ENCODE results near the gene CPHXL2.
A peak's percentile ranks its signal among the peaks of the same experiment; 100 is the strongest.

CPHXL2 gene

DNA sequence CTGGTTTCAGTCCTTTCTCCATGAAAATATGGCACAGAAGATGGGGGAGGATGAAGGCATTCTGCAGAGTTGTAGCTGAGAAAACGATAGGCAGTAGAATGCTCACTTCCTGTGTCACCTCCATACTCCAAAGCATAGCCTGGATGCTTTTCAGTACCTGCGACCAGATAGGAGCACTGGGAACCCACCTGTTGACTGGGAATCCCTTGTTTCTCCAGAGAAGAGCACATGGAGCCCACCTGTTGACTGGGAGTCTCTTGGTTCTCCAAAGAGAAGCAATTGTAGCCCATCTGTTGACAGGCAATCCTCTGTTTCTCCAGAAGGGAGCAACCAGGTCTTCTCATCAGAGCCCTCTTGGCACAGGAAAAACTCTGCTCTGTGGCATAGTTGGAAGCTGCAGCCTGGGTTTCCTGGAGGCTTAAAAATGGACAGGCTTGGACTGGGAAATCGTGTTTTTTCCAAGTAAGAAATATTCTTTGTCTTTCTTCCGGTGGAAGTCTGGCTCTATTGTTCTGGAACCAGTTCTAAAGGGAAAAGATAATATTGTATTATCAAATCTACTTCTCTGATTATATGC lies 16.0 kb downstream of the CPHXL2 start:
- in situ Hi-C loops (cut with HindIII; ENCODE audit: low pct_unique_long_range_greater_than_20kb, low sequenced_read_pairs): no loop called here

DNA sequence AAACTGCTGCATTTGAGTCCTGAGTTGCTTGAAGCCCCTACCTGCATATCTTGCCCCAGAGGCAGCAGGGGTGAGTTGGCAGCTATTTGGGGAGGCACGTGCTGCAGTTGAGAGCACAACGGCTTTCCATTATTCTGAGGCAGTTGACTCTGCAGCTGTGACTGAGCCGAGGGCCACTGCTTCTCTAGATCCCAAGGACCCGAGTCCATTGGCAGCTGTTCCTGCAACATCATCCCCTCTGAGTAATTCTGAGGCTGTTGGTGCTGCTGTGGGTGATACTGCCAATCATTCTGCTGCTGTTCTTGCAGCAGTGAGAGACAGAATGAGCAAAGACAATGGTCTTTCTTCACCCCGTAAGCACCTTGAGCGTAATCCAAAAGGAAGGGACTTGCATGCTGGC lies 16.5 kb downstream of the CPHXL2 start:
- DNase-seq (ENCODE audit: low read depth in 1 of 2, low spot score in 1 of 2): no peak
- no peak for TF ChIP-seq JUND (IDR thresholded peaks at IDR 0.05; ENCODE audit: low read depth)
- in situ Hi-C loops (cut with HindIII; ENCODE audit: low pct_unique_long_range_greater_than_20kb, low sequenced_read_pairs): no loop called here

More for the DNA sequence above, 16.0 kb downstream of the CPHXL2 start:
- no peak for TF ChIP-seq JUND (IDR thresholded peaks at IDR 0.05; ENCODE audit: low read depth)
- no peak for DNase-seq (ENCODE audit: low read depth in 1 of 2, low spot score in 1 of 2)

DNA sequence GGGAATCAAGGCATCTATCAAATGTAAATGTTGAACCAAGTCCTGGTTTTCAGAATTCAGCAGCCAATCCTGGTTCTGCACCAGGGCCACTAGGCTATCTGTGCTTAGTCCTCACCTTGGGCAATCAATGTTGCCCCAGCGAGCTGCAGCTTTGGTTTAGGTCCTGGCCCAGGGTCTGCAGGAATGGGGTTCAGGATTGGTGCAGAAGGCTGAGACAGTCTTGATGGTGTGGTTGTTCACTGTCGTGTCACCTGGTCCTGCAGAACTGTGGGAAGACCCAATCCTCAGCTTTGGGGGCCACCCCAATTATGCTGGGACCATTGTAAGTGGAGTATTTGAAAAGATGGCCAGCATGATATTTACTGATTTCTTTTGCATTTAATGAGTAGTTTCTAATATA lies 18.6 kb downstream of the CPHXL2 start:
- DNase-seq (ENCODE audit: low read depth in 1 of 2, low spot score in 1 of 2): no peak
- no peak for TF ChIP-seq JUND (IDR thresholded peaks at IDR 0.05; ENCODE audit: low read depth)
- in situ Hi-C loops (cut with HindIII; ENCODE audit: low pct_unique_long_range_greater_than_20kb, low sequenced_read_pairs): no loop called here

DNA sequence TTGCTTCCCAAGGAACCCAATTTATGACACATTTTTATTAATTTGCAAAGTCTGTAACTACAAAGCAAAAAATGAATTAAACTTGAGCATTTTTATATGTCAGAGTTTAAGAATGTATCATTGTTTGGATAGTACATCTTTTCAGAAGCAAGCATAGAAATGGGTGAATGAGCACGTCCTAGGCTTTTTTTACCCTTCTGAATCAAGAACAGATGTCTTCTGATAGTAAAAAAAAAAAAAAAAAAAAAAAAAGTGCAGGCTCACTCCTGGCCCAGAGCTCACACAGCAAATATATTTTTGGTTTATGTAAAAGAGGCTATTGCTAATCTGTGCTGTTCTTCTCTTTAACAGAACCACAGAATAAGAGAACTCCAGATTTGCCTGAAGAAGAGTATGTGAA lies 22.9 kb downstream of the CPHXL2 start:
- TF ChIP-seq JUND (IDR thresholded peaks at IDR 0.05; ENCODE audit: low read depth): no peak
- DNase-seq (ENCODE audit: low read depth in 1 of 2, low spot score in 1 of 2): no peak
- in situ Hi-C loops (cut with HindIII; ENCODE audit: low pct_unique_long_range_greater_than_20kb, low sequenced_read_pairs): no loop called here

DNA sequence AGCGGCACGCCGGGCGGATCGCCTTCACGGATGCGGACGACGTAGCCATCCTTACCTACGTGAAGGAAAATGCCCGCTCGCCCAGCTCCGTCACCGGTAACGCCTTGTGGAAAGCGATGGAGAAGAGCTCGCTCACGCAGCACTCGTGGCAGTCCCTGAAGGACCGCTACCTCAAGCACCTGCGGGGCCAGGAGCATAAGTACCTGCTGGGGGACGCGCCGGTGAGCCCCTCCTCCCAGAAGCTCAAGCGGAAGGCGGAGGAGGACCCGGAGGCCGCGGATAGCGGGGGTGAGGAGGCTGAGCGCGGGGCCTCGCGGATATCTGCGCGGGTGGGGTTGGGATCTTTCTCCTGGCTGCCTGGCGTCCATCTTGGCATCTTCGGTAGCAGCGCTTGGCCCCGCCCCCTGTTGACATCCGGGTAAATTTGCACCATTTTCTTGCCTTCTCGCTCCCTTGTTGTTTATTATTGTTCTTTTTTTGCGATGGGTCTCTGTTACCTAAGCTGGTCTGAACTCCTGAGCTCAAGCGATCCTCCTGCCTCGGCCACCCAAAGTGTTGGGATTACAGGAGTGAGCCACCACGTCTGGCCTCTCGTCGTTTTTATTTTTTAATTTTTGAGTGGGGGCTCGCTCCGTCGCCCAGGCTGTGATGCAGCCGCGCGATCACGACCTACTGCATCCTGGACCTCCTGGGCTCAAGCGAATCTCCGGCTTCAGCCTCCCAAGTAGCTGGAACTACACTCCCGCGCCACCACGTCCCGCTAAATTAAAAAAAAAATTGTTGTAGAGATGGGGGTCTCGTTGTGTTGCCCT lies 28.3 kb downstream of the CPHXL2 start:
- no peak for TF ChIP-seq JUND (IDR thresholded peaks at IDR 0.05; ENCODE audit: low read depth)
- peak; percentile 33 to 77 for DNase-seq (ENCODE audit: low read depth in 1 of 2, low spot score in 1 of 2)
- in situ Hi-C loops (cut with HindIII; ENCODE audit: low pct_unique_long_range_greater_than_20kb, low sequenced_read_pairs): no loop called here

DNA sequence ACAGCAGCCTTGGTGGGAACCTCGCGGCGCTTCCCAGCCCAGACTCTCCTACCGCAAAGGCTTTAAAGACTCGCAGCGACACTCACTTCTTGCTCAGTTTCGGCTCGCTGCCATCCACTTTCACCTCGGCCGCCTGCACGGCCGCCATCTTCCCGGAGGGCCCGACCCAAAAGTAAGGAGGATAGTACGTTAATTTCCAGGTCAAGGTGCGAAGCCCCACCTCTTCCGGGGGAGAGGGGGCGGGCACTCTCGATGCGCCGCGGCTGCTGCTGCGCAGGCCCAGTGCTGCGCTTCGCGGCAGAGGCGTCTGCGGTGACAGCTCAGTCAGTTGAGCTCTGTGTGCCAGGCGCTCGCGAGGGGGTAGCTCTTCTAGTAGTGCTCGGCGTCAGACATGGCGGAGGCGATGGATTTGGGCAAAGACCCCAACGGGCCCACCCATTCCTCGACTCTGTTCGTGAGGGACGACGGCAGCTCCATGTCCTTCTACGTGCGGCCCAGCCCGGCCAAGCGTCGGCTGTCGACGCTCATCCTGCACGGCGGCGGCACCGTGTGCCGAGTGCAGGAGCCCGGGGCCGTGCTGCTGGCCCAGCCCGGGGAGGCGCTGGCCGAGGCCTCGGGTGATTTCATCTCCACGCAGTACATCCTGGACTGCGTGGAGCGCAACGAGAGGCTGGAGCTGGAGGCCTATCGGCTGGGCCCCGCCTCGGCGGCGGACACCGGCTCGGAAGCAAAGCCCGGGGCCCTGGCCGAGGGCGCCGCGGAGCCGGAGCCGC lies 29.1 kb downstream of the CPHXL2 start, which contains the start of the genes KARS1 and TERF2IP:
Gene KARS1 (minus strand): TSS at position 174 of the 773 bp plus-strand sequence. CDS start 26 bp downstream, at position 148.
Gene TERF2IP (plus strand): TSS at position 282 of the 773 bp plus-strand sequence. CDS start 110 bp downstream, at position 392.
- DNase-seq (ENCODE audit: low read depth in 1 of 2, low spot score in 1 of 2): peak; percentile 88 to 94
- in situ Hi-C loops (cut with HindIII; ENCODE audit: low pct_unique_long_range_greater_than_20kb, low sequenced_read_pairs): no loop called here
- no peak for TF ChIP-seq JUND (IDR thresholded peaks at IDR 0.05; ENCODE audit: low read depth)

DNA sequence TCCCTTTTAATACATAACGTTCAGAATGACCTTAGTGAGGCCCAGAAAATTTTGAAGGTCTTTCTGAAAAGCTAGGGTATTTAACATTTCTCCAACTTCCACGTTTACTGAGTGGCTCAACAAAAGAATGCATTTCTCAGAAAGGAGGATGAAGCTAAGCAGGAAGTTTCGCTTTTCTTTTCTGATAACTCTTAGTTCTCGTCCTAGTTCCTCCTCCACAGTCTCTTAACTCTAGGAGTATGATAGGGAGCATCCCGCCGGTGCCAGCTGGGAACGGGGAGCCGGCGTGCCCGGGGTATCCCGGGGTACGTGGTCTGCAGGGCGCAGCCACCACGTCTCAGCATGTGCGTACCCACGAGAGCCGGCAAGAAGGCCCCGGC lies 29.7 kb downstream of the CPHXL2 start:
- no peak for TF ChIP-seq JUND (IDR thresholded peaks at IDR 0.05; ENCODE audit: low read depth)
- no peak for DNase-seq (ENCODE audit: low read depth in 1 of 2, low spot score in 1 of 2)
- in situ Hi-C loops (cut with HindIII; ENCODE audit: low pct_unique_long_range_greater_than_20kb, low sequenced_read_pairs): no loop called here

DNA sequence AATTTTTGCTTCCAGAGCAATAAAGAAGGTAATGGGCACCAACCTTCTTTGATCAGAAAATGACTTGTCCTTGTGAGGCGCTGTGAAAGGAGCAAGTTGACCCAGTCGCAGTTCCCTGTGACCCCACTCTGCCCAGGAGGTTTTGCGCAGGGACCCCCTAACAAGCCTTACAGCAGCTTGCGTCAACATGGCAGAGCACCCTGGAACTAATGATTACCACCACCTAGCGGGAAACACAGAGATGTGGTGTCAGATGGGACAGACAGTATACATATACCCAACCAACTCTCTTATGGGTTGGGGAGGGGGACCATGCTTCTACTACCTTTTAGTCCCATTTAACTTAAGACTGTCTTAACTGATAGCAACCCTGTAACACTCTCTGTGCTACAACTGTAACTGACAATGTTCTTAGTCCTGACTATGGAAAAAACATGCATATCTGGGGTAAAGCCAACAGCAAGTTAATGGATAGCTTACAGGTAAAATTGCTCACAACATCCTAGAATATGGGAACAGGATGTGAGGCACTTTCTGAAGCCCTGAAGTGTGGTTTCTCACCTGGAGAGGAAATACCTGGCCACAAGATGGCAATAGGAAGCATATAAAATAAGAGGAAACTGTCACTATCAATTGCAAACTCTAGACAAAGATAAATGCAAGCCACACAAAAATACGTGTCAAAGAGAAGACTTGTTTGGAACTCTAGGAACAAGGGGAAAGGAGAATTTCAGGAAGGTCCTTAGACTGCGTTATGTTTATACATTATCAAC lies 32.4 kb downstream of the CPHXL2 start:
- peak in 1 of 2 experiments; percentile 39 for DNase-seq (ENCODE audit: low read depth in 1 of 2, low spot score in 1 of 2)
- TF ChIP-seq JUND (IDR thresholded peaks at IDR 0.05; ENCODE audit: low read depth): no peak
- in situ Hi-C loops (cut with HindIII; ENCODE audit: low pct_unique_long_range_greater_than_20kb, low sequenced_read_pairs): no loop called here

DNA sequence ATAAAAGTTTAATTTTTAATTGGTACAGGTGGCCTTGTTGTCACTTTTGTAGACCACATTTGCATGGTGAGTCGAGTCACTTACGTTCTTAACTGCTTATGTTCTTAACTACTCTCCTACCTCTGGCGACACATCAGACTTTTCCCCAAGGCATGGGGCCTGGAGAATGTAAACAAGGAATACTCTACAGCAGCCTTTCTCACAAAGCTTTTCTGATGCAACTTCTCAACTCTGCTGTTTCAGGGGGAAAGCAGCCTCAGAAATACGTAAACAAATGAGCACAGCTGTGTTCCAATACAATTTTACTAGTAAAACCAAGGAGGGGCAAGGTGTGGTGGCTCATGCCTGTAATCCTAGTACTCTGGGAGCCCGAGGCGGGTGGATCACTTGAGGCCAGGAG lies 36.2 kb downstream of the CPHXL2 start:
- in situ Hi-C loops (cut with HindIII; ENCODE audit: low pct_unique_long_range_greater_than_20kb, low sequenced_read_pairs): no loop called here
- TF ChIP-seq JUND (IDR thresholded peaks at IDR 0.05; ENCODE audit: low read depth): no peak
- DNase-seq (ENCODE audit: low read depth in 1 of 2, low spot score in 1 of 2): no peak

DNA sequence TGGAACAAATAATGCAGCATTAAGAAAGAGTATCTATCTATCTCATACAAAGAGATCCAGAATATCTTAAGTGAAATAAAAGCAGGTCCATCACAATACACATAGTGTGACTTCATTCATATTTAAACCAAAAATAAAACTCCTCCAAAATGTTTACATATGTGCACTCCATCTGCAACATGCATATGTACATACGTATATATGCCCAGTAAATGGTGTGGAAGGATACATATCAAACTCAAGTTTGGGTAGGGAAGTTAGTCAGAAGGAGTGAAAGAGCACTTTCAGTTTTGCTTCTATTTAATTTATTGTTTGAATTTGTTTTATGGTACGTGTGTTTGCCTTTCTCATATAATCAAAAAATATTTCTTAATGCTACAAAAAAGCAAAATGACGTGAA lies 41.8 kb downstream of the CPHXL2 start:
- no peak for DNase-seq (ENCODE audit: low read depth in 1 of 2, low spot score in 1 of 2)
- in situ Hi-C loops (cut with HindIII; ENCODE audit: low pct_unique_long_range_greater_than_20kb, low sequenced_read_pairs): no loop called here
- TF ChIP-seq JUND (IDR thresholded peaks at IDR 0.05; ENCODE audit: low read depth): no peak

DNA sequence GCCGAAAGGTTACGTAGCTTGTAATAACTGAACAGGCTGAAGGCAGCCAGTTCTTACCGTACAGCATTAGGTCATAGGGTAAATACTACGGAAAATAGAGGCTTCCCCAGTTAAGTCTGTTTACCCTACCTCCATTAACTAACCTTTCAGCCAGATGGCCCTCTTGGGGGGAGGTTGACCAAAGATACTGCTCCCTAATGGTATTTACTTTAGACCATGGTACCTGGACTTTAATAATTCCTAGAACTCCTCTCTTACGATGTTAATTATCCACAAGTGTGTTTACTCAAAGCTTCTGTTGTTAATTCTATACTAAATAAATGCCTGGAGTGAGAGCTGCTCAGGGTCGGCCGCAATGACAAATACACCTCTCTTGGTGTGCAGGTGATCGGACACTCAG lies 44.0 kb downstream of the CPHXL2 start:
- in situ Hi-C loops (cut with HindIII; ENCODE audit: low pct_unique_long_range_greater_than_20kb, low sequenced_read_pairs): no loop called here
- no peak for DNase-seq (ENCODE audit: low read depth in 1 of 2, low spot score in 1 of 2)
- TF ChIP-seq JUND (IDR thresholded peaks at IDR 0.05; ENCODE audit: low read depth): no peak

DNA sequence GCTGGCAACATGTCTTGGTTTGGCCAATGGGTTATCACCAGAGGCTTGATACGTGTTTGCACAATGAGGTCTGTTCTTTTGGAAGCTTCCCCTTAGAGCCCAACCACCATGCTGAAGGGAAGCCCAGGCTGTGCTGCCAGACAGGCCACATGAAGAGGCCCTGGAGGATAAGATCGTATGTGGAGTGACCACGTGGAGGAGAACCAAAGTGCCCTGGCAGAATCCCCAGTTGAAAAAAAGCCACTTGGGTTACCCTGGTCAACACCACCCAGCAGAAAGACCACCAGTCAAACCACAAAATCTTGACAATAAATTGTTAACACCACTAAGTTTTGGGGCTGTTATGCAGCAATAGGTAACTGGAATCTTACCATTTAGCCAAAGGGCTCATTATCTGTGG lies 46.8 kb downstream of the CPHXL2 start:
- in situ Hi-C loops (cut with HindIII; ENCODE audit: low pct_unique_long_range_greater_than_20kb, low sequenced_read_pairs): no loop called here
- no peak for TF ChIP-seq JUND (IDR thresholded peaks at IDR 0.05; ENCODE audit: low read depth)
- DNase-seq (ENCODE audit: low read depth in 1 of 2, low spot score in 1 of 2): no peak
